SH-SY5Y (cell line): ENCODE measurements around the gene SAA2.

Source experiments
- GATA2 ChIP-seq: IDR thresholded peaks from 2 replicates; pipeline ENCODE4 v1.6.1; 2011; ENCODE audit warnings: mild to moderate bottlenecking, low read depth, low read length
- GATA3 ChIP-seq: IDR thresholded peaks from 2 replicates; pipeline ENCODE4 v1.6.1; 2011; ENCODE audit warnings: low read depth, mild to moderate bottlenecking, low read length, moderate library complexity

DNA sequence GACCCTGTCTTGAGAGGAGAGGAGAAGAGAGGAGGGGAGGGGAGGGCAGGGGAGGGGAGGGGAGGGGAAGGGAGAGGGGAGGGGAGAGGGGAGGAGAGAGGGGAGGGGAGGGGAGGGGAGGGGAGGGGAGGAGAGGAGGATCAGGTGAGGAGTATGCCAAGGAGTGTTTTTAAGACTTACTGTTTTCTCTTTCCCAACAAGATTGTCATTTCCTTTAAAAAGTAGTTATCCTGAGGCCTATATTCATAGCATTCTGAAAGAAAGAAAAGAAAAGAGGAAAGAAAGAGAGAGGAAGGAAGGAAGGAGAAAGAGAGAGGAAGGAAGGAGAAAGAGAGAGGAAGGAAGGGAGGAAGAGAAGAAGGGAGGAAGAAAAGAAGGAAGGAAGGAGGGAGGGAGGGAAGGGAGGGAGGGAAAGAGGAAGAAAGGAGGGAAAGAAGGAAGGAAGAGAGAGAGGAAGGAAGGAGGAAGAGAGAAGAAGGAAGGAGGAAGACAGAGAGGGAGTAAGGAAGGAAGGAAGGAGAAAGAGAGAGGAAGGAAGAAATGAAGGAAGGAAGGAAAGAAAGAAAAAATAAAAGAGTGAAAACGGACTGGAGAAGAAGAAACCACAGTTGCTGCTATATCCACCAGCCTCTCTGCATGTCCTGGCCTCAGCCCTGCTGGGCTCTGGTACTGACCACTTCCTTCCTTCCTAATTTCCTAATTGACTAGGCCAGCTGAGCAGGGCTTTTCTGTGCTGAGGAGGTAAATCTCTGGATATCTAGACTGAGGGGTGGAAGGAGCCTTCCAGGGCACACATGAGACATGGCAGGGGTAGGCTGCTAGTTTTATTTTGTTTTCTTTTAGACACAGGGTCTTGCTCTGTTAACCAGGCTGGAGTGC is 16.4 kb upstream of the SAA2 start:
- no peak for TF ChIP-seq GATA3
- TF ChIP-seq GATA2, result no peak
